Stimulated activated CD8-positive, alpha-beta memory T cell treated with anti-CD3 and anti-CD28 coated beads, Interleukin-15, amount 100 ng/mL, for 4 hours (primary cell): ENCODE results near the gene PTPRE.

Experiments used
- DNase-seq, 2 donors: peaks; one replicate each; pipeline ENCODE4 v3.0.0-alpha.2; 2020; ENCODE audit warnings: low read depth in 2 of 2

Gene PTPRE

DNA sequence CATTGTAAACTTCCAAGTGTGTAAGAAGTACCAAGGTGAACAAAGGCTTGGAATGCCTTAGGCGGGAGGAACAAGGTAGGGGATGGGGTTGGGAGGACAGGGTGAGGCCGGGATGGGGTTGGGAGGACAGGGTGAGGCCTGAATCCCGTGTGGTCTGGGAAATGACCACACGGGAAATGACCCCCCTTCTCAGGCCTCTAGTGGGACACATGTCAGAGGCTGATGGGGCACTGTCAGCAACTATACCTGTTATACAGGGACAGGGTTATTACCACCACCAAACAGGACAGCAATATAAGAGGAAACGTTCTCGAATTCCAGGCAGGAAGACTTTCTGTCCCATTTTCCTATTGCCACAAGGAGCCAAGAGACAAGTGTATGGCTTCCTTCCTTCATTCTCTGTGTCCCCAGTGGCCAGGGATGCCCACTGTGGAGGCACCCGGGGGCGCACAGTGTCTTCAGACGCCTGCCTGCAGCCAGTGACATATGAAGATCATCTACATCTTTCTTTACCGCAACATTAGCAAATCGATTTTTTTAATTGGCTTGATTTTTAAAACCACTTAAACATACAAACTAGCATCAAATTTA lies 218.0 kb downstream of the PTPRE start:
- no peak for DNase-seq

DNA sequence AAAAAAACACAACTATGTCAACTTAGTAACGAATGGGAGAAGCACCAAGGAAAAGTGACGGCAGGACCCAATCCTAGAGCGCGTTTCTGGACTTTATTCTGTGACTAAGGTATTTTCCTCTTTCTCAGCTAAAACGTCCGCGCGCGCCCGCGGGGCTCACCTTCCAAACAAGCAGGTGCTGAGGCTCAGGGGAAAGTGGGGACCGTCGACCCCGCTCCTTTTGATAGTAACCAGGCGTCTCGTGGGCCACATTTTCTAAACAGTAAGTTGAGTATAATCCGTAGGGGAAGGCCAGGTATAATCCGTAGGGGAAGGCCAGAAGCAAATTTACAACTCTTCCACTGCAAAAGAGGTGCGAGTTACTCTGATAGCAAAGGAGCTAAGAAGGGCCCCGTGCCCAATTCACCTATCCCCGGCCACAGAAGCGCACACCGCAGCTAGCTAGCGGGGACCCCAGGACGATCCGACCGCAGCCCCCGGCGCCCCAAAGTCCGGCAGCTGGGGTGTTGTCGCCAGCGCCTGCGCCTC lies 218.6 kb downstream of the PTPRE start:
- no peak for DNase-seq

DNA sequence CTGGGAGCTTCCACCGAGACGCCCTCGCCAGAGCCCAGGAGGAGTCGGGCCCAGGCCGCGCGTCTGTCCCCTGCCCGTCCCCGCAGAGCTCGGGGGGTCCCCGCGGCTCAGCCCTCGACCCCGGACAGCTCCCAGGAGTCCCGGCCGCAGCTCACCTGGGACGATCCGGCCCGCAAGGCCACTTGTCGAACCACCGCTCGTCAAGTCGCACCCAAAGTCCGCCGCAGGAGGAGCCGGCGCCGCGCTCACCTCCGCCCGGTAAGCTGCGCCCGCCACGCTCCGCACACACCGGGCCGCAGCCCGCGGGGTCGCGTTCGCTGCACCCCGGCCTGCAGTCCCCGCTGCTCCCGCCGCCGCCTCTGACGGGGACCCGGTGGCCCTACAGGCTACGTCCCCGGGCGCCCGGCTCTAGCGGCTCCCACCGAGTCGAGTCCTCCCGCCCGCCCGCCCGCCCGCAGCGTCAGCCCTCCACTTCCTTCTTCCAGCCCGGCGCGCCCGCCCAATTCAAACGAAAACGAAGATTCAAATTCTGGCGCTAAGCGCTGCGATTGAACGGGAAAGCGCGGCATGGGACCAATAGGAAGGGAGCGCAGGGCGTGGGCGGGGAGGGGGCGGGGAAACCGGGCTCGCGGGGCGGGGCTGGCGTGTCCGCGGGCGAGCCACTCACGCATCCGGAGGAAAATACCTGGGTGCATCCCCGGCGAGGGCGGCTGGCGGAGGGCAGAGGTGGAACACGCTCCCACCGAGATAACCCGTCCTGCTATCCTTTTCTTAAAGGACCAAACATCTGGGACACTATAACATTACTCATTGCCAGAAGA lies 219.3 kb downstream of the PTPRE start, which contains the start of gene MKI67:
Gene MKI67, minus strand, starts transcription at position 480 of the 821 bp plus-strand sequence. CDS start 756 bp downstream, outside the sequence.
- DNase-seq = peak; percentile 74 to 78

DNA sequence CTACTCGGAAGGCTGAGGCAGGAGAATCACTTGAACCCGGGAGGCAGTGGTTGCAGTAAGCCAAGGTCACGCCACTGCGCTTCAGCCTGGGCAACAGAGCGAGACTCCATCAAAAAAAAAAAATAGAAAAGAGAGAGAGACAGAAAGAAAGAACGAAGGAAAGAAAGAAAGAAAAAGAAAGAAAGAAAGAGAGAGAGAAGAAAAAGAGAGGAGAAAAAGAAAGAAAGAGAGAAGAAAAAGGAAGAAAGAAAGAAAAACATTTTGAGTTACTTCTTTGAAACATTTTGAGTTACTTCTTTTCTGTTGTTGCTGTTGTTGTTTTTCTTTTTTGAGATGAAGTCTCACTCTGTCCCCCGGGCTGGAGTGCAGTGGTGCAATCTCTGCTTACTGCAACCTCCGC lies 221.7 kb downstream of the PTPRE start:
- DNase-seq = no peak

DNA sequence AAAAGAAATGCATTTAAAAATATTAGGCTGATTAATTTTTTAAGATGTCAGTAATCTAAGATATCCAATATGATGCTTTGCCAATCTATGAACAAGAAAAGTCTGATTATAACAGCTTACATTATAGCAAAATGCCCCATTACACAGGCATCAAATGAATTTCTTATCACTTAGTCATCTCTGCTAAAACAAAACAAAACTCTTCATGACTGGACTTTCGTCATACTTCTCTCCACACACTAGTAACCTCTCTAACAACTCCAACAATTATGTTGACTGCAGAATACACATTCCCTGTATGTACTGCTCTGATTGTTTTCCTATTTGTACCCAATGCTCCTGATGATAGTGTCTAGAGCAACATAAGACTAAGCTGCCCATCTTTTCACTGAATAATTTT lies 223.1 kb downstream of the PTPRE start:
- DNase-seq = no peak
